ENCODE data around the gene GALNT2.

DNA sequence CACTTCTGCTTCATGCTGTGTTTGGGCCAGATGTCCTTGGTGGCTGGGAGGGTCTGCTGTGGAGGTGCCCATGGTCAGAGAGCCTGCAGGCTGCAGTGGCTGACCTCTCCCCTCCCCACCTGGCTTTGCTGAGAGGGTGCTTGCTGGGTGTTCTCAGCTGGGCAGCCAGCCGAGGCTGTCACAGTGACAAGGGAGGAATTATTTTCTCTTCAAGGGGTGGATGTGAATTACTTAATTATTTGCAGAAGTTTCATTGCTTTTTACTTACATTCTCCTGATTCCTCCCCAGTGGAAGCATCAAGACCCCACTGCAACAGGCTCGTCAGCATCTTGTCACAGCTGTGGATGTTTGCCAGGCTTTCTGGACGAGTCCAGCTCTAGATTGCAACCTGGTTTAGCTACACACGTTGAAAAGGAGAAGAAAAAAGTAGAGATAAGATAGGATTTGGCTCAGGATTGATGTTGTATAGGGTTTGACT, 70.3 kb downstream of the GALNT2 start:
- TF ChIP-seq, protein P1, sequence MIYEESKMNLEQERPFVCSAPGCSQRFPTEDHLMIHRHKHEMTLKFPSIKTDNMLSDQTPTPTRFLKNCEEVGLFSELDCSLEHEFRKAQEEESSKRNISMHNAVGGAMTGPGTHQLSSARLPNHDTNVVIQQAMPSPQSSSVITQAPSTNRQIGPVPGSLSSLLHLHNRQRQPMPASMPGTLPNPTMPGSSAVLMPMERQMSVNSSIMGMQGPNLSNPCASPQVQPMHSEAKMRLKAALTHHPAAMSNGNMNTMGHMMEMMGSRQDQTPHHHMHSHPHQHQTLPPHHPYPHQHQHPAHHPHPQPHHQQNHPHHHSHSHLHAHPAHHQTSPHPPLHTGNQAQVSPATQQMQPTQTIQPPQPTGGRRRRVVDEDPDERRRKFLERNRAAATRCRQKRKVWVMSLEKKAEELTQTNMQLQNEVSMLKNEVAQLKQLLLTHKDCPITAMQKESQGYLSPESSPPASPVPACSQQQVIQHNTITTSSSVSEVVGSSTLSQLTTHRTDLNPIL (CRISPR knock-in tag; IDR thresholded peaks at IDR 0.05; ENCODE audit: low read depth): no peak
- TF ChIP-seq, protein P2, sequence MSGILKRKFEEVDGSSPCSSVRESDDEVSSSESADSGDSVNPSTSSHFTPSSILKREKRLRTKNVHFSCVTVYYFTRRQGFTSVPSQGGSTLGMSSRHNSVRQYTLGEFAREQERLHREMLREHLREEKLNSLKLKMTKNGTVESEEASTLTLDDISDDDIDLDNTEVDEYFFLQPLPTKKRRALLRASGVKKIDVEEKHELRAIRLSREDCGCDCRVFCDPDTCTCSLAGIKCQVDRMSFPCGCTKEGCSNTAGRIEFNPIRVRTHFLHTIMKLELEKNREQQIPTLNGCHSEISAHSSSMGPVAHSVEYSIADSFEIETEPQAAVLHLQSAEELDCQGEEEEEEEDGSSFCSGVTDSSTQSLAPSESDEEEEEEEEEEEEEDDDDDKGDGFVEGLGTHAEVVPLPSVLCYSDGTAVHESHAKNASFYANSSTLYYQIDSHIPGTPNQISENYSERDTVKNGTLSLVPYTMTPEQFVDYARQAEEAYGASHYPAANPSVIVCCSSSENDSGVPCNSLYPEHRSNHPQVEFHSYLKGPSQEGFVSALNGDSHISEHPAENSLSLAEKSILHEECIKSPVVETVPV (CRISPR knock-in tag; IDR thresholded peaks at IDR 0.05): no peak
- TF ChIP-seq CSDC2 (CRISPR knock-in tag; IDR thresholded peaks at IDR 0.05) (no peak), ARNTL (CRISPR knock-in tag; IDR thresholded peaks at IDR 0.05; ENCODE audit: borderline replicate concordance, low read depth) (no peak), ZNF565 (CRISPR knock-in tag; conservative IDR thresholded peaks at IDR 0.05; ENCODE audit: low read depth) (no peak), TOX (CRISPR knock-in tag; IDR thresholded peaks at IDR 0.05; ENCODE audit: borderline replicate concordance) (no peak), ZNF70 (CRISPR knock-in tag; IDR thresholded peaks at IDR 0.05) (no peak), GLIS3 (CRISPR knock-in tag; IDR thresholded peaks at IDR 0.05) (no peak), OSR1 (CRISPR knock-in tag; IDR thresholded peaks at IDR 0.05) (no peak), ZNF8 (CRISPR knock-in tag; IDR thresholded peaks at IDR 0.05) (no peak), RARB (CRISPR knock-in tag; IDR thresholded peaks at IDR 0.05) (no peak), TCF4 (CRISPR knock-in tag; IDR thresholded peaks at IDR 0.05; ENCODE audit: borderline replicate concordance) (no peak)
- TF ChIP-seq, protein P3, sequence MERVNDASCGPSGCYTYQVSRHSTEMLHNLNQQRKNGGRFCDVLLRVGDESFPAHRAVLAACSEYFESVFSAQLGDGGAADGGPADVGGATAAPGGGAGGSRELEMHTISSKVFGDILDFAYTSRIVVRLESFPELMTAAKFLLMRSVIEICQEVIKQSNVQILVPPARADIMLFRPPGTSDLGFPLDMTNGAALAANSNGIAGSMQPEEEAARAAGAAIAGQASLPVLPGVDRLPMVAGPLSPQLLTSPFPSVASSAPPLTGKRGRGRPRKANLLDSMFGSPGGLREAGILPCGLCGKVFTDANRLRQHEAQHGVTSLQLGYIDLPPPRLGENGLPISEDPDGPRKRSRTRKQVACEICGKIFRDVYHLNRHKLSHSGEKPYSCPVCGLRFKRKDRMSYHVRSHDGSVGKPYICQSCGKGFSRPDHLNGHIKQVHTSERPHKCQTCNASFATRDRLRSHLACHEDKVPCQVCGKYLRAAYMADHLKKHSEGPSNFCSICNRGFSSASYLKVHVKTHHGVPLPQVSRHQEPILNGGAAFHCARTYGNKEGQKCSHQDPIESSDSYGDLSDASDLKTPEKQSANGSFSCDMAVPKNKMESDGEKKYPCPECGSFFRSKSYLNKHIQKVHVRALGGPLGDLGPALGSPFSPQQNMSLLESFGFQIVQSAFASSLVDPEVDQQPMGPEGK (CRISPR knock-in tag; IDR thresholded peaks at IDR 0.05; ENCODE audit: borderline replicate concordance): no peak
- TF ChIP-seq, protein P4, sequence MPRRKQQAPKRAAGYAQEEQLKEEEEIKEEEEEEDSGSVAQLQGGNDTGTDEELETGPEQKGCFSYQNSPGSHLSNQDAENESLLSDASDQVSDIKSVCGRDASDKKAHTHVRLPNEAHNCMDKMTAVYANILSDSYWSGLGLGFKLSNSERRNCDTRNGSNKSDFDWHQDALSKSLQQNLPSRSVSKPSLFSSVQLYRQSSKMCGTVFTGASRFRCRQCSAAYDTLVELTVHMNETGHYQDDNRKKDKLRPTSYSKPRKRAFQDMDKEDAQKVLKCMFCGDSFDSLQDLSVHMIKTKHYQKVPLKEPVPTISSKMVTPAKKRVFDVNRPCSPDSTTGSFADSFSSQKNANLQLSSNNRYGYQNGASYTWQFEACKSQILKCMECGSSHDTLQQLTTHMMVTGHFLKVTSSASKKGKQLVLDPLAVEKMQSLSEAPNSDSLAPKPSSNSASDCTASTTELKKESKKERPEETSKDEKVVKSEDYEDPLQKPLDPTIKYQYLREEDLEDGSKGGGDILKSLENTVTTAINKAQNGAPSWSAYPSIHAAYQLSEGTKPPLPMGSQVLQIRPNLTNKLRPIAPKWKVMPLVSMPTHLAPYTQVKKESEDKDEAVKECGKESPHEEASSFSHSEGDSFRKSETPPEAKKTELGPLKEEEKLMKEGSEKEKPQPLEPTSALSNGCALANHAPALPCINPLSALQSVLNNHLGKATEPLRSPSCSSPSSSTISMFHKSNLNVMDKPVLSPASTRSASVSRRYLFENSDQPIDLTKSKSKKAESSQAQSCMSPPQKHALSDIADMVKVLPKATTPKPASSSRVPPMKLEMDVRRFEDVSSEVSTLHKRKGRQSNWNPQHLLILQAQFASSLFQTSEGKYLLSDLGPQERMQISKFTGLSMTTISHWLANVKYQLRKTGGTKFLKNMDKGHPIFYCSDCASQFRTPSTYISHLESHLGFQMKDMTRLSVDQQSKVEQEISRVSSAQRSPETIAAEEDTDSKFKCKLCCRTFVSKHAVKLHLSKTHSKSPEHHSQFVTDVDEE (CRISPR knock-in tag; IDR thresholded peaks at IDR 0.05): no peak
